ENCODE measurements around the gene LRRC27. TPM values are rescaled to one million over a fixed set of nuclear protein-coding genes. Genes with fewer than 3 reads are reported as not detected.

Gene LRRC27
- total RNA-seq, 1 experiment from 2014 or later: 4.1 TPM

GRCh38 chr10:132388891-132389432 is 57.0 kb downstream of the LRRC27 start:
- POLR2A ChIA-PET: no interaction called here
- Histone ChIP-seq H3K9me3 (ENCODE audit: control insufficient read depth in 1 of 2, insufficient read depth in 1 of 2, low read depth in 1 of 2, low read length in 2 of 2) (no peaks in the 10 kb centered on the region), H3K4me1 (ENCODE audit: control insufficient read depth in 1 of 2, insufficient read depth in 2 of 2, low read length in 2 of 2) (peaks cover 0 to 11% of the 10 kb centered on the region in 2 experiments; a peak in 1 of 4 replicates), H3K4me3 (replicated peaks in 1 of 2; ENCODE audit: low read depth in 1 of 2, low read length in 2 of 2) (no peak overlapping the region), H4K20me1 (ENCODE audit: insufficient read depth) (no peaks in the 10 kb centered on the region), H3K9me2 (ENCODE audit: insufficient read depth) (no peaks in the 10 kb centered on the region), H3K36me3 (ENCODE audit: control insufficient read depth in 1 of 2, insufficient read depth in 2 of 2, low read length in 2 of 2) (no peaks in the 10 kb centered on the region), H2AFZ (ENCODE audit: low read depth, low read length, poor library complexity, severe bottlenecking) (no peak overlapping the region), H3K4me2 (ENCODE audit: low read length) (no peak overlapping the region), H3K27ac (ENCODE audit: low read depth, low read length) (no peak overlapping the region), H3K27me3 (ENCODE audit: insufficient read depth, low read length) (no peaks in the 10 kb centered on the region), H3K79me2 (ENCODE audit: insufficient read depth, low read length) (no peaks in the 10 kb centered on the region), H3K9ac (ENCODE audit: low read length) (no peak overlapping the region)
- CTCF ChIA-PET: no interaction called here
- RAD21 ChIA-PET (ENCODE audit: low non-redundant PET in 1 of 2, low total read pairs in 2 of 2, uncharacterized antibody in 2 of 2, unreplicated experiment in 2 of 2): no interaction called here
- ATAC-seq (peak; percentile 17; the same call in 1 of the 2 replicates), DNase-seq (ENCODE audit: low read depth, low spot score) (no peak)
- no TSS peak for BruUV-seq (replicated peaks)
- intact Hi-C loops (cut with micrococcal nuclease): no loop called here
- TF ChIP-seq EGR1 (IDR thresholded peaks at IDR 0.05; ENCODE audit: low read depth) (no peak), SP1 (IDR thresholded peaks at IDR 0.05; ENCODE audit: low read depth) (no peak), CTCF (IDR thresholded peaks at IDR 0.05 in 2 of 3, conservative IDR thresholded peaks at IDR 0.05 in 1 of 3; ENCODE audit: borderline replicate concordance in 1 of 3, insufficient read depth in 1 of 3, low read depth in 2 of 3, low read length in 2 of 3) (no peak), SIN3A (IDR thresholded peaks at IDR 0.05; ENCODE audit: low read depth) (no peak), ZNF274 (IDR thresholded peaks at IDR 0.05; ENCODE audit: low read depth, low read length) (no peak), TCF7L2 (IDR thresholded peaks at IDR 0.05; ENCODE audit: borderline replicate concordance, extremely low read depth, insufficient read depth, insufficient read length) (no peak), POLR2A (IDR thresholded peaks at IDR 0.05; ENCODE audit: borderline replicate concordance, extremely low read depth, insufficient read depth, insufficient read length) (no peak), POLR2AphosphoS5 (IDR thresholded peaks at IDR 0.05; ENCODE audit: low read depth, low read length) (no peak), ATF3 (IDR thresholded peaks at IDR 0.05) (no peak), CBX3 (IDR thresholded peaks at IDR 0.05; ENCODE audit: low read depth) (no peak)
